Measurements from ENCODE around the gene JAKMIP3.

The JAKMIP3 gene

GRCh38 chr10:132043861-132044695, 21.7 kb upstream of the JAKMIP3 start:
- H3K79me2 ChIP-seq (ENCODE audit: control insufficient read depth, low read length), result no peaks in the 10 kb centered on the region
- H3K9me2 ChIP-seq (replicated peaks; ENCODE audit: control insufficient read depth, low read length), result no peaks in the 10 kb centered on the region
- no peak overlapping the region for H3K4me3 ChIP-seq (ENCODE audit: low read length)
- H4K20me1 ChIP-seq (ENCODE audit: control insufficient read depth, insufficient read depth, low read depth, low read length), result no peaks in the 10 kb centered on the region
- no peak overlapping the region for H3K4me2 ChIP-seq (ENCODE audit: low read length)
- no peak overlapping the region for H3K27ac ChIP-seq (ENCODE audit: low read depth, low read length)
- no peaks in the 10 kb centered on the region for H3K9me3 ChIP-seq (ENCODE audit: control insufficient read depth, insufficient read depth, low read length)
- H3K36me3 ChIP-seq (ENCODE audit: control insufficient read depth, low read length), result no peaks in the 10 kb centered on the region
- H3K4me1 ChIP-seq (ENCODE audit: control insufficient read depth, low read length), result no peaks in the 10 kb centered on the region
- H3K27me3 ChIP-seq (ENCODE audit: control insufficient read depth, low read length), result no peaks in the 10 kb centered on the region
- no peaks in the 10 kb centered on the region for H3F3A ChIP-seq (ENCODE audit: control insufficient read depth, insufficient read depth)
- TF ChIP-seq CTCF (IDR thresholded peaks at IDR 0.05; ENCODE audit: low read depth, low read length, poor library complexity, severe bottlenecking) (no peak), EZH2phosphoT487 (IDR thresholded peaks at IDR 0.05; ENCODE audit: borderline replicate concordance, low read length) (no peak)

- no peaks in the 10 kb centered on the region for H3K9me3 ChIP-seq (ENCODE audit: control insufficient read depth, insufficient read depth, low read length)
- H3K9me2 ChIP-seq (replicated peaks; ENCODE audit: control insufficient read depth, low read length), result no peaks in the 10 kb centered on the region
- TF ChIP-seq CTCF (IDR thresholded peaks at IDR 0.05; ENCODE audit: low read depth, low read length, poor library complexity, severe bottlenecking) (no peak), EZH2phosphoT487 (IDR thresholded peaks at IDR 0.05; ENCODE audit: borderline replicate concordance, low read length) (no peak)
- no peaks in the 10 kb centered on the region for H3F3A ChIP-seq (ENCODE audit: control insufficient read depth, insufficient read depth)
- no peak overlapping the region for H3K27ac ChIP-seq (ENCODE audit: low read depth, low read length)
- no peaks in the 10 kb centered on the region for H3K36me3 ChIP-seq (ENCODE audit: control insufficient read depth, low read length)
- H4K20me1 ChIP-seq (ENCODE audit: control insufficient read depth, insufficient read depth, low read depth, low read length), result no peaks in the 10 kb centered on the region
- H3K4me3 ChIP-seq (ENCODE audit: low read length), result no peak overlapping the region
- no peaks in the 10 kb centered on the region for H3K27me3 ChIP-seq (ENCODE audit: control insufficient read depth, low read length)
- H3K4me2 ChIP-seq (ENCODE audit: low read length), result no peak overlapping the region
- H3K4me1 ChIP-seq (ENCODE audit: control insufficient read depth, low read length), result no peaks in the 10 kb centered on the region
- no peaks in the 10 kb centered on the region for H3K79me2 ChIP-seq (ENCODE audit: control insufficient read depth, low read length)
Observed at GRCh38 chr10:132044803-132045202, 20.9 kb upstream of the JAKMIP3 start.

GRCh38 chr10:132045324-132045723, 20.4 kb upstream of the JAKMIP3 start:
- H3K27me3 ChIP-seq (ENCODE audit: control insufficient read depth, low read length), result no peaks in the 10 kb centered on the region
- H3K9me2 ChIP-seq (replicated peaks; ENCODE audit: control insufficient read depth, low read length), result no peaks in the 10 kb centered on the region
- H3K4me2 ChIP-seq (ENCODE audit: low read length), result no peak overlapping the region
- no peak overlapping the region for H3K4me3 ChIP-seq (ENCODE audit: low read length)
- H3K27ac ChIP-seq (ENCODE audit: low read depth, low read length), result no peak overlapping the region
- TF ChIP-seq EZH2phosphoT487 (IDR thresholded peaks at IDR 0.05; ENCODE audit: borderline replicate concordance, low read length), result no peak
- TF ChIP-seq CTCF (IDR thresholded peaks at IDR 0.05; ENCODE audit: low read depth, low read length, poor library complexity, severe bottlenecking), result no peak
- H4K20me1 ChIP-seq (ENCODE audit: control insufficient read depth, insufficient read depth, low read depth, low read length), result no peaks in the 10 kb centered on the region
- no peaks in the 10 kb centered on the region for H3K36me3 ChIP-seq (ENCODE audit: control insufficient read depth, low read length)
- H3K4me1 ChIP-seq (ENCODE audit: control insufficient read depth, low read length), result no peaks in the 10 kb centered on the region
- H3K79me2 ChIP-seq (ENCODE audit: control insufficient read depth, low read length), result no peaks in the 10 kb centered on the region
- no peaks in the 10 kb centered on the region for H3K9me3 ChIP-seq (ENCODE audit: control insufficient read depth, insufficient read depth, low read length)
- no peaks in the 10 kb centered on the region for H3F3A ChIP-seq (ENCODE audit: control insufficient read depth, insufficient read depth)

Data from DOHH2 (cell line).